GM19452 (cell line): Measurements from ENCODE around the gene NUTM2B.
"Not testable (repeated sequence)": the region's sequence is repeated elsewhere in the genome, so short reads cannot be mapped to it uniquely, and the experiment has no call there.

Experiments
- ATAC-seq: cut with Tn5 transposase; IDR thresholded peaks from one replicate; pipeline ENCODE4 v1.9.1; 2021; ENCODE audit not compliant: unreplicated experiment

The NUTM2B gene

DNA sequence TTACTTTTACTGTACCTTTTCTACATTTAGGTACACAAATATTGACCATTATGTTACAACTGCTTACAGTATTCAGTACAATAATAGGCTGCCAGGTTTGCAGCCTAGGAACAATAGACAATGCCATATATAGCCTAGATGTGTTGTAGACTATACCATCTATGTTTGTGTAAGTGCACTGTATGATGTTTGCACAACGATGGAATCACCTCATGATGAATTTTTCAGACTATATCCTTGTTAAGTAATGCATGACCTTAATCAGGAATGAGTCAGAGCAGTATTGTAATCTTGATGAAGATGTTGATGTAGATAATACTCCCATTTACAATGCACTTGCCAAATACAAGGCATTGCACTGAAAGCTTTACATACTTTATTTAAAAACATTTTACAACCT, 23.6 kb downstream of the NUTM2B start:
- ATAC-seq, result not testable (repeated sequence)

DNA sequence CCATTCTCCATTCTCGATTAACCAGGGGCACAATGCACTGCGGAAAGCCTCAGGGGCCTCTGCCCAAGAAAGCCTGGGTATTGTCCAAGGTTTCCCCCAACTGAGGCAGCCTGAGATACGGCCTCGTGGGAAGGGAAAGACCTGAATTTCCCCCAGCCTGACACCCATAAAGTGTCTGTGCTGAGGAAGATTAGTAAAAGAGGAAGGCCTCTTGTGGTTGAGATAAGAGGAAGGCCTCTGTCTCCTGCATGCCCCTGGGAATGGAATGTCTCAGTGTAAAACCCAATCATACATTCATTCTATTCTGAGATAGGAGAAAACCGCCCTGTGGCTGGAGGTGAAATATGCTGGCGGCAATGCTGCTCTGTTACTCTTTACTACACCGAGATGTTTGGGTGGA, 41.8 kb downstream of the NUTM2B start:
- not testable (repeated sequence) for ATAC-seq

DNA sequence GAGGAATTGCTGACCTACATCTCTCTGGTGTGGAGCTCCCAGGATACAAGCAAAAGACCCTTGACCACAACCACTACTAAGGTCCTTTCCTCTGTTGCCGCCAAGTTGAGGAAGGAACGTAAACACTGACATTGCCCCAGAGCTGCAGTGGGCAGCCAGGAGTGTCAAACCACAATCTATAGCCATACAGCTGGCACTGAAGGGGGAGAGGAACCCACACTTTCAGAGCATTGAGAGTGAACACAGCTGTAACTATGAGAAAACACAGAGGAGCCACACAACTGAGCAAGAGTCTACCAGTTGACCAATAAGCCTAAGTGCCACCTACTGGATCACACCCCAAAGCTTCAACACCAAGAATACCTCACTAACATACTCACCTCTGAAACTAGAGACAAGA, 45.5 kb downstream of the NUTM2B start:
- ATAC-seq, result not testable (repeated sequence)

DNA sequence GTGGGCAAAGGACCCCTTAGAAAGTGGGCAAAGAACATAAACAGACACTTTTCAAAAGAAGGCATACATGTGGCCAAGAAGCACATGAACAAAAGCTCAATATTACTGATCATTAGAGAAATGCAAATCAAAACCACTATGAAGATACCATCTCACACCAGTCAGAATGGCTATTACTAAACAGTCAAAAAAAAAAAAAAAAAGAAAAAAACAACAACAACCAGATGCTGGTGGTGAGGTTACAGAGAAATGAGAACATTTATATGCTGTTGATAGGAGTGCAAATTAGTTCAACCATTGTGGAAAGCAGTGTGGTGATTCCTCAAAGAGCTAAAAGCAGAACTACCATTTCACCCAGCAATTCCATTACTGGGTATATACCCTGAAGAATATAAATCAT, 50.6 kb downstream of the NUTM2B start:
- not testable (repeated sequence) for ATAC-seq

DNA sequence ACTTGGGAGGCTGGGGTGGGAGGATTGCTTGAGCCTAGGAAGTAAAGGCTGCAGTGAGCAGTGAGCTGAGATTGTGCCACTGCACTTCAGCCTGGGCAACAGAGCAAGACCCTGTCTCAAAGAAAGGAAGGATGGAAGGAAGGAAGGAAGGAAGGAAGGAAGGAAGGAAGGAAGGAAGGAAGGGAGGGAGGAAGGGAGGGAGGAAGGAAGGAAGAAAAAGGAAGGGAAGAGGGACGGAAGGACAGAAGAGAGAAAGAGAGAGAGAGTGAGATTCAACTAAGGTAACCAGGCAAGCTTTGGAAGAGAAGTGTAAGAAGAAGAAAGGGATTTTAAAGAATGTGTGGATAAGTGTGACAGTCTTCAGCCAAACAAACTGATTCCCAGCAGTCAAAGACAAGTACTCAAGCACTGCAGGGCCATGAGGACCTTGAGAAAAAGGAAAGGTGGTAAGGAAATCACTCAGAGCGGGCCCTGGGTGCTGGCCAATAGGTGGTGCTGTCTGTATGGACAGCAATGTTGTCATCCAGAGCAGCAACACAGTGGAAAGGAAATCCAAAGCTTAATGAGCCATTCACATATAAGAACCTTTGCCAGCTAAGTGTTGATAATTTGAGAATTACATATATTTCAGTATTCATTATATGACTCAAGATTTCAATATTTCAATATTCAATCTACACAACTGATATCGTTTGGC, 55.4 kb downstream of the NUTM2B start:
- ATAC-seq, result not testable (repeated sequence)
